ENCODE measurements around the gene ROR2.

DNA sequence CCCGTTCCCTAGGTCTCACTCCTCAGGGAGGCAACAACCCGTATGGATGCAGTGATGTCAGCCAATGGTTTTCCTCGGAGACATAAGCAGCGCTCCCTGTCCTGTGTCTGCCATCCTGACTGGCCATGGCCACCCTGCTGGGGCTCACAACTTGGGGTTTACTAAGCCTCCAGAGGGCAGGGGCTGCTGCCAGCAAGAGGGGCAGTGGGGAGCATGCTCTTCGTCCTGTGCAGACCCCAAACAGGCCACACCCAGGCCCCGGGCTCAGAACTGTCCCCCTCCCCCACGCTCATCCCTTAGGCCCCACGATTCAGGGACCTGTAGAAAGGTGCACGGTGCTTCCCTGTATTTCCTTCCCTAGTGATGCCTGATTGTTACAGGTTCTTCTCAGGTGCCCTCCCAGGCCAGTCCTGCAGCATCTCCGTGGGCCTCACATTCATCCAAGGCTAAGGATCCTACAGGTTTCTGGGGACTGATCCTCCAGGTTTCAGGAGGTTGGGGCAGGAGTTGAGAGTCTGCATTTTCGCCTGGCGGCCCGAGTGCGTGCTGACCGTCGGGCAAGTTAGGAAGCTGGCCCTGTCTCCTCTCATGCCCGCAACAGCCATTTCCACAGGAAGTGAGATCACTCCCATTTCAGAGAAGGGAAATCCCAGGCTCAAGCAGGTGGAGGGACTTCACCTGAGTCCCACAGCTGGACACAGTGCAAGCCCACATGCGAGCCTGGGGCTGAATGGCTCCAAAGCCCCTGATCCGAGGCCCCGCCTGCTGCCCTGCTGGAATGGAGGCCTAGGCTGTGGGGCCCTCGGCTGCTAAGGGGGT is 217.6 kb downstream of the ROR2 start:
- TF ChIP-seq POLR2A (IDR thresholded peaks at IDR 0.05) (no peak), EP300 (IDR thresholded peaks at IDR 0.05; ENCODE audit: low read depth) (no peak)
- TF ChIP-seq, protein P1, sequence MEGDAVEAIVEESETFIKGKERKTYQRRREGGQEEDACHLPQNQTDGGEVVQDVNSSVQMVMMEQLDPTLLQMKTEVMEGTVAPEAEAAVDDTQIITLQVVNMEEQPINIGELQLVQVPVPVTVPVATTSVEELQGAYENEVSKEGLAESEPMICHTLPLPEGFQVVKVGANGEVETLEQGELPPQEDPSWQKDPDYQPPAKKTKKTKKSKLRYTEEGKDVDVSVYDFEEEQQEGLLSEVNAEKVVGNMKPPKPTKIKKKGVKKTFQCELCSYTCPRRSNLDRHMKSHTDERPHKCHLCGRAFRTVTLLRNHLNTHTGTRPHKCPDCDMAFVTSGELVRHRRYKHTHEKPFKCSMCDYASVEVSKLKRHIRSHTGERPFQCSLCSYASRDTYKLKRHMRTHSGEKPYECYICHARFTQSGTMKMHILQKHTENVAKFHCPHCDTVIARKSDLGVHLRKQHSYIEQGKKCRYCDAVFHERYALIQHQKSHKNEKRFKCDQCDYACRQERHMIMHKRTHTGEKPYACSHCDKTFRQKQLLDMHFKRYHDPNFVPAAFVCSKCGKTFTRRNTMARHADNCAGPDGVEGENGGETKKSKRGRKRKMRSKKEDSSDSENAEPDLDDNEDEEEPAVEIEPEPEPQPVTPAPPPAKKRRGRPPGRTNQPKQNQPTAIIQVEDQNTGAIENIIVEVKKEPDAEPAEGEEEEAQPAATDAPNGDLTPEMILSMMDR (IDR thresholded peaks at IDR 0.05) = no peak
